Measurements from ENCODE around the gene IL23R. TPM values are rescaled to one million over a fixed set of nuclear protein-coding genes. Genes with fewer than 3 reads are reported as not detected.

IL23R gene
- polyA plus RNA-seq, 1 experiment: not detected

DNA sequence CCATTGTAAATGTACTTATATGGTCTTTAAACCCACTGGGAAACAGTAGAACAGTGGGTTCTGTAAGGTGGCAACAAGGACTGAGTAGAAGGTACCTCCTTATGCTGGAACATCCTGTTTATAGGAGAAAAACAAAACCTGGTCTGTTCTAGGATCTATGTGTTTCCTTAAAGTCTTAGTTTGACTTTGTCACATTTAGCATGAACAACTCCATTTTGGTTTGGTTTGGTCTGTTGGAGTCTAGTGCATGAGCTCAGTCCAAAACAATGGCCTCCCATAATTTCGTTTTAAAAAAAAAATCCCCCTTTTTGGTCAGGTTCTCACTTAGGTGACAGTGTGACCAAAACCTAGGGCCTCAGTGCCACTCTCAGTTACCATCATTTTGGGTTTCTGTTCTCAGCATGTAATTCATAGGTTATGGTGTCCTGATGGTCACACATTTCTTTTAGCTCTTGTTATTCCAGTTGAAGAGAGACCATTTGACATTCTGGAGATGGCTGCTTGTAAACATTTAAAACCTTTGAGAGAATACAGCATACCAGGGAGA is 75.0 kb downstream of the IL23R start:
- DNase-seq (ENCODE audit: low read depth, low spot score): no peak
- POLR2A ChIA-PET: no interaction called here
- H3K4me3 ChIP-seq (ENCODE audit: low read depth, low read length): no peak overlapping the region
- H3K27me3 ChIP-seq (ENCODE audit: control insufficient read depth, insufficient read depth, low read length): peaks cover 6% of the 10 kb centered on the region
- no peaks in the 10 kb centered on the region for H3K9me3 ChIP-seq (ENCODE audit: control insufficient read depth, insufficient read depth, low read length)
- CTCF ChIA-PET: interaction anchor here (0.8 kb wide), 1 partner anchor 28 kb away, joined by 3 read pairs; no protein-coding TSS in a partner anchor
- no peak overlapping the region for H3K27ac ChIP-seq (ENCODE audit: low read depth, low read length)
- TF ChIP-seq, protein P1, sequence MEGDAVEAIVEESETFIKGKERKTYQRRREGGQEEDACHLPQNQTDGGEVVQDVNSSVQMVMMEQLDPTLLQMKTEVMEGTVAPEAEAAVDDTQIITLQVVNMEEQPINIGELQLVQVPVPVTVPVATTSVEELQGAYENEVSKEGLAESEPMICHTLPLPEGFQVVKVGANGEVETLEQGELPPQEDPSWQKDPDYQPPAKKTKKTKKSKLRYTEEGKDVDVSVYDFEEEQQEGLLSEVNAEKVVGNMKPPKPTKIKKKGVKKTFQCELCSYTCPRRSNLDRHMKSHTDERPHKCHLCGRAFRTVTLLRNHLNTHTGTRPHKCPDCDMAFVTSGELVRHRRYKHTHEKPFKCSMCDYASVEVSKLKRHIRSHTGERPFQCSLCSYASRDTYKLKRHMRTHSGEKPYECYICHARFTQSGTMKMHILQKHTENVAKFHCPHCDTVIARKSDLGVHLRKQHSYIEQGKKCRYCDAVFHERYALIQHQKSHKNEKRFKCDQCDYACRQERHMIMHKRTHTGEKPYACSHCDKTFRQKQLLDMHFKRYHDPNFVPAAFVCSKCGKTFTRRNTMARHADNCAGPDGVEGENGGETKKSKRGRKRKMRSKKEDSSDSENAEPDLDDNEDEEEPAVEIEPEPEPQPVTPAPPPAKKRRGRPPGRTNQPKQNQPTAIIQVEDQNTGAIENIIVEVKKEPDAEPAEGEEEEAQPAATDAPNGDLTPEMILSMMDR (IDR thresholded peaks at IDR 0.05; ENCODE audit: low read depth, low read length): no peak

DNA sequence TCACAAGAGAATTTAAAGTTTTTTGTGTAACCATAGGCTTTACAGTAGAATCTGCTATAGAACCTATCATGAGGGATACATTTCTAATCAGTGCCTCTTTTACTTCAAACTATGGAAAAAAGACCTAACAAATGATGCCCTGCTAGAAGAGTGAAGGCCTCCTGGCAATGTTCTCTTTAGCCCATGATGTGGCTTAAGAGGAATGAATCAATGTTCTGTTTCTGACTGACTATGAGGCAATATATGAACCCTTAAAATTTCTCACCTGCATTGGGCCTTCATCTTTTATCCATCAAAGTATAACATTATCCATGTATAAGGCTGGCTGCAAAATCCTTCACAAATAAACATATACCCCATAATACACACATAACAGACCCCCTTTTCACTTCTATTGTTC is 75.8 kb downstream of the IL23R start:
- ChIA-PET POLR2A (no interaction called here), CTCF (interaction anchor here (0.8 kb wide), 1 partner anchor 28 kb away, joined by 3 read pairs; no protein-coding TSS in a partner anchor)
- H3K27me3 ChIP-seq (ENCODE audit: control insufficient read depth, insufficient read depth, low read length): peaks cover 2% of the 10 kb centered on the region
- TF ChIP-seq, protein P1 (IDR thresholded peaks at IDR 0.05; ENCODE audit: low read depth, low read length): no peak
- no peak overlapping the region for H3K4me3 ChIP-seq (ENCODE audit: low read depth, low read length)
- H3K9me3 ChIP-seq (ENCODE audit: control insufficient read depth, insufficient read depth, low read length): no peaks in the 10 kb centered on the region
- H3K27ac ChIP-seq (ENCODE audit: low read depth, low read length): no peak overlapping the region
- no peak for DNase-seq (ENCODE audit: low read depth, low spot score)

DNA sequence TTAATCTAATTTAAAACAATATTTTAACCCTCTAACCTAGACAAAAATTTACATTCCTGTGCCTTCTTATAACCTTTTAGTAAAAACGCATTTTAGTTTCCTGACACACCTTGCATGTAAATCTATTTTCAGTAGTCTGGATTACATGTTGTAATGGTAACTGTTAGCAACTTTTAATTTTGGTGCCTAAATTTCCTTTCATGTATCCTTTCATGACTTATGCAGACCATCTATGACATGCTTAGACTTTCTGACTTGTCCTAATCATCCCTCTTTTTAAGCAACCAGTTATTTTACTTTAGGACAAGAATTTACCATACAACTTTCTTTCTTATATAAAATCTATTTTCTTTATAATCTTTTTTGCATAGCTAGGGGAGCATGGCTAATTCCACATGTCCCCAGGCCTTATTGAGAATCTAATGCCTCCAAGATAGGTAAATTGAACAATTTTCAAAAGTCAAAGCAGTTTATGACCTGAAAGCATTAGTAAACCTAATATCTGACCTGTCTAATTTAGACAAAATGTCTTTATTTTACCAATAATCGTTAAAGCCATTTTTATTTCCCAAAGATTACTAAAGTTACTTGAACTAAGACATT is 83.9 kb downstream of the IL23R start:
- TF ChIP-seq, protein P1 (IDR thresholded peaks at IDR 0.05; ENCODE audit: low read depth, low read length): no peak
- Histone ChIP-seq H3K4me3 (ENCODE audit: low read depth, low read length) (no peak overlapping the region), H3K9me3 (ENCODE audit: control insufficient read depth, insufficient read depth, low read length) (0 out of 2 replicates have a peak, but pooled peaks cover 4% of the 10 kb centered on the region), H3K27me3 (ENCODE audit: control insufficient read depth, insufficient read depth, low read length) (no peaks in the 10 kb centered on the region), H3K27ac (ENCODE audit: low read depth, low read length) (no peak overlapping the region)
- no peak for DNase-seq (ENCODE audit: low read depth, low spot score)
- CTCF ChIA-PET: interaction anchor here (0.6 kb wide), 1 partner anchor 124 kb away, joined by 4 read pairs; no protein-coding TSS in a partner anchor
- POLR2A ChIA-PET: no interaction called here

DNA sequence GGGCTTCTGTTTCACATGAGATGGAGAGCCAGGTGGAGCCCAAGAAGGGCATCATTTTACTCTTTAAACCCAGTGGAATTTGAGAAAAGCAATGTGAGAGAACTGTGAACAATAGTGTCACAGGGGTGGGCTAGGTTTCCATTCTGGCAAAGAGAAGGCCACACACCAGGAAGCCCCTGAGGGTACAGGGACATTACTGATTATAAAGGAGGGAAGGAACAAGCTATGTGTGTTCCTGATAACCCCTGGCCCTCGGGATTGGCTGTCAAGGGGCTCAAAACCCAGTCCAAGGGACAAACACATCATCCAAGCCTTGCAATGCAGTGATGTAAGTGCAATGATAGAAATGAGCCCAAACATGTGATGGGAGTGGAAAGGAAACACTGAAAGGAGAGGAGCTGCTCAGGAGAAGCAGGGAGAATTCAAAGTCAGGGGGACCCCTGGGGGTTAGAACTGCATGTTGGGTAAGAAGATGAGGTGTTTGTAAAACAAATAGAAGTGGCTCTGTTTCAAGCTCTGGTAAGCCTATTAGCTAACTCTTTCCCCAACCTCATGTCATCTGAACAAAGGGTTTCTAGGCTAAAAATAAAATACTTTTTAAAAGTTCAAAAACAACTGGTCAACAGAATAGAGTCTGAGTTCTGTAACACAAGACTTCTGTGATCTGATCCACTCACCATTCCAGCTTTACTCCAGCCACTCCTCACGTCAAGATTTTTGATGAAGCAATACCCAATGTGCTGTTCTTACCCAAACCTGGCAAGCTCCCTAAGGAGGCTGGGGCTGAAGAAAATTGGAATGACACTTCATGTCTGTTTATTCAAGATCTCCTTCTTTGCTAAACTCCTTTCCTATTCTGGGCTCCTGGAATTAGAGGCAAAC is 90.3 kb downstream of the IL23R start:
- H3K27me3 ChIP-seq (ENCODE audit: control insufficient read depth, insufficient read depth, low read length): no peaks in the 10 kb centered on the region
- POLR2A ChIA-PET: no interaction called here
- CTCF ChIA-PET: interaction anchor here (1.4 kb wide), 1 partner anchor 244 kb away, joined by 5 read pairs; no protein-coding TSS in a partner anchor

More for the DNA sequence above, 90.3 kb downstream of the IL23R start:
- DNase-seq (ENCODE audit: low read depth, low spot score): no peak
- TF ChIP-seq, protein P1 (IDR thresholded peaks at IDR 0.05; ENCODE audit: low read depth, low read length): no peak
- no peak overlapping the region for H3K27ac ChIP-seq (ENCODE audit: low read depth, low read length)
- H3K9me3 ChIP-seq (ENCODE audit: control insufficient read depth, insufficient read depth, low read length): no peaks in the 10 kb centered on the region
- H3K4me3 ChIP-seq (ENCODE audit: low read depth, low read length): no peak overlapping the region
